Ovary (tissue), 9 donors: ENCODE results near the gene SPINK7. TPM values are rescaled to one million over a fixed set of nuclear protein-coding genes. Genes with fewer than 3 reads are reported as not detected.

Source experiments
- DNase-seq, 5 donors: peaks; one replicate each; pipeline ENCODE4 v3.0.0-alpha.2; 2019 to 2020
- H3K27ac ChIP-seq, 2 donors: fragments of 200-600 bp; one replicate each; pipeline versions ENCODE4 v1.5.1 to v1.8.0; 2019 to 2022
- H3K27me3 ChIP-seq: fragments of 200-600 bp; one replicate; pipeline ENCODE4 v1.8.0; 2022
- H3K36me3 ChIP-seq: fragments of 200-600 bp; sonication (generic); one replicate; pipeline ENCODE4 v1.5.1; 2019
- H3K4me1 ChIP-seq: one replicate; pipeline ENCODE4 v1.8.1; 2013; ENCODE audit warnings: mild to moderate bottlenecking, moderate library complexity; ENCODE audit not compliant: insufficient read depth
- H3K4me3 ChIP-seq: fragments of 200-600 bp; sonication (generic); one replicate; pipeline ENCODE4 v1.5.1; 2017
- H3K9me3 ChIP-seq, 2 donors: fragments of 200-600 bp in 1 of 2; sonication (generic) in 1 of 2; one replicate each; pipeline versions ENCODE4 v1.5.1 to v1.8.1; 2013 to 2019; ENCODE audit warnings: mild to moderate bottlenecking in 1 of 2, moderate library complexity in 1 of 2
- CTCF ChIP-seq, 3 donors: fragments of 450-650 bp in 2 of 3; fragments of 200-600 bp in 1 of 3; IDR thresholded peaks; one replicate each; pipeline versions ENCODE4 v1.5.1 to v1.8.0; 2016 to 2022; ENCODE audit warnings: antibody characterized with exemption in 3 of 3, mild to moderate bottlenecking in 1 of 3
- EP300 ChIP-seq: sonication (generic); formaldehyde crosslinking; IDR thresholded peaks from one replicate; pipeline ENCODE4 v1.6.1; 2017; ENCODE audit warnings: antibody characterized with exemption
- POLR2A ChIP-seq: fragments of 450-650 bp; IDR thresholded peaks from one replicate; pipeline ENCODE4 v1.6.1; 2017; ENCODE audit warnings: antibody characterized with exemption, mild to moderate bottlenecking, moderate library complexity
- WGBS, 3 donors: extraction: QIAGEN DNeasy Blood & Tissue Kit in 1 of 3; methylation state at CpG; one replicate each; pipeline versions ENCODE4 v1.1.5 to v1.1.7; 2013 to 2017; 5-methylcytosine and 5-hydroxymethylcytosine counted together
- intact Hi-C, 4 donors: fragments of 100-400 bp; cut with DNase I; formaldehyde crosslinking; loops; one replicate each; pipeline versions ENCODE4 v1.11.0 to v1.15.1; 2022 to 2023
- polyA plus RNA-seq, 2 donors: library from polyadenylated mRNA; stranded (reverse); fragments of 200-250 nt in 1 of 2; fragments of 350-450 nt in 1 of 2; fragmentation: Illumina TruSeq in 1 of 2; extraction: RNeasy Lipid Tissue Mini Kit (QIAGEN cat#74804) in 1 of 2; gene quantifications; one replicate each; pipeline ENCODE4 v1.2.3, GENCODE V29; 2013 to 2014
- total RNA-seq, 7 donors: library from RNA; depleted of rRNA in 2 of 7; stranded (reverse); fragments of >200 nt in 2 of 7; fragmentation: NEBNext Ultra II Directional in 3 of 7; extraction: Animal tissue kit (Norgen Biotek cat#: 25700) in 3 of 7; gene quantifications; one replicate each; pipeline versions ENCODE4 v1.1.0 to v1.2.4, GENCODE V29; 2016 to 2023
- donor health status: DM: no; HTN: no; CAD: no; lungs with moderate emphysema.
- donor health status: DM: no; HTN: no; CAD: no.
- donor health status: Bipolar disorder and iron deficiency.
- donor health status: DM: yes; HTN: yes; CAD: no.
- donor health status: DM: no; HTN: no; CAD: no.
- donor health status: DM: yes; HTN: yes; CAD: no.

The SPINK7 gene
- total and polyA plus RNA-seq, 9 donors = not detected

GRCh38 chr5:148333262-148333849 lies 21.1 kb downstream of the SPINK7 start:
- 84 to 93% (median 87%) methylated on average over 4 of the region's 4 CpGs for WGBS, 3 donors
- no peak overlapping the region for H3K27ac ChIP-seq
- no peaks in the 10 kb centered on the region for H3K4me1 ChIP-seq
- H3K27me3 ChIP-seq = no peaks in the 10 kb centered on the region
- no peak for TF ChIP-seq POLR2A
- no peak for TF ChIP-seq EP300
- TF ChIP-seq CTCF (IDR thresholded peaks at IDR 0.05) = no peak
- intact Hi-C loops = no loop called here
- no peak for DNase-seq
- H3K4me3 ChIP-seq = no peak overlapping the region
- no peaks in the 10 kb centered on the region for H3K36me3 ChIP-seq
- H3K9me3 ChIP-seq = no peaks in the 10 kb centered on the region

DNA sequence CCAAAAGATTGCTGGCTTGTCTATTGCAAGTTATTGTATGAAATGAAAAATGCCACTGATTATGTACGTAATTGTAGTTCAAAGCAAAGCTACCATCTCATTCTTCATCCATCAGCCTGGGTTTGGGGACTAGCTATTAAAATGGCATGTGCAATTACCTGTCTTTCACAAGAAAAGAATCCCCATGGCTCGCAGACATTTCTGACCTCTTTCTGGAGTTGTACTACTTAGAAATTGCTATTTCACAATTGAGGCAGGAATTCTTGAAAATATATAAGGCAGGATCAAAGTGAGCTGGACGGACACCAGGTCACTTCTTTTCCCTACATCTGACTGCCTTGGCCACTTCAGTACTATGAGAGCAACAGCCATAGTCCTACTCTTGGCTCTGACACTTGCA lies 23.0 kb downstream of the SPINK7 start, which contains the start of gene SPINK9:
SPINK9 (plus strand) TSS at position 301 of the 400 bp plus-strand sequence; CDS start at position 356, 55 bp downstream.
- Histone ChIP-seq H3K4me3 (no peak within 1 kb of the TSS), H3K9me3 (no peaks in the 10 kb centered on the region), H3K27me3 (no peaks in the 10 kb centered on the region), H3K27ac (no peak within 1 kb of the TSS), H3K4me1 (no peaks in the 10 kb centered on the region), H3K36me3 (no peaks in the 10 kb centered on the region)
- DNase-seq = no peak
- TF ChIP-seq POLR2A (no peak), CTCF (IDR thresholded peaks at IDR 0.05) (no peak), EP300 (no peak)
- intact Hi-C loops = no loop called here
- 93 to 97% (median 96%) methylated on average over 3 of the region's 3 CpGs for WGBS, 3 donors

DNA sequence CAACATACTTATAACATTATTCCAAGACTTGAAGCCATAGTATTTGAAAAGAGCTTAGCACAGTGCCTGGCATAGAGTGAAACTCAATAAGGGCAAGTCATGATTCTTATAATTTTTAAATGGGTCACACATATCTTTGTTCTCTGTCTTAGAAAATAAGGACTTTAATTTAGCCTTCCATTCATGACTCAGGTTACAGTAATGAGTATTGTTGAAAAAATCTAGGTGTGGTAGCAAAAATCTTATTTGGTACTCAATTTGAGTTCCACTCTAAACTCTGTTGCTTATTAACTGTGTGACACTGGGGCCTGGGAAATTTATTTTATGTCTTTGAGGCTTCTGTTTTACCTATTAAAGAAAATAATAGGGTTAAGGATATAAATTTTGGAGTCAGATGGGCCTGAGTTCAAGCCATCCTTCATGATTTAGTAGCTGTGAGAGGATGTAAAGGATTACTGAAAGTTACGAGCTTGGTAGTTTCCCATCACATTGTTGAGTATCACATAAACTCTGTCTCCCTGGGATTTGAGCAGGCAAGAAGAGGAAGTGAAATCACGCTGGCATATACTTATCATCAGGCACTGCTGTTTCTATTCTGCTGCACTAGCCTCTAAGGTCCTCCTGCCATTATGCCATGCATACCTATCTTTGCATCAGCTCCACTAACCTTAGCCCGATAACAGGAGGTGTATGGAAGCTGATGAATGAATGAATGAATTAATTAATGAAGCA lies 24.6 kb downstream of the SPINK7 start:
- WGBS, 3 donors = 91 to 95% (median 91%) methylated on average over 3 of the region's 3 CpGs
- intact Hi-C loops = no loop called here
- no peaks in the 10 kb centered on the region for H3K36me3 ChIP-seq
- H3K4me3 ChIP-seq = no peak overlapping the region
- H3K4me1 ChIP-seq = no peaks in the 10 kb centered on the region
- H3K27ac ChIP-seq = no peak overlapping the region
- TF ChIP-seq POLR2A (no peak), EP300 (no peak), CTCF (IDR thresholded peaks at IDR 0.05) (no peak)
- no peaks in the 10 kb centered on the region for H3K9me3 ChIP-seq
- DNase-seq = no peak
- H3K27me3 ChIP-seq = no peaks in the 10 kb centered on the region

- H3K4me1 ChIP-seq = no peaks in the 10 kb centered on the region
- intact Hi-C loops = no loop called here
- no peak for DNase-seq
- no peaks in the 10 kb centered on the region for H3K9me3 ChIP-seq
- no peaks in the 10 kb centered on the region for H3K36me3 ChIP-seq
- no peaks in the 10 kb centered on the region for H3K27me3 ChIP-seq
- no peak for TF ChIP-seq CTCF (IDR thresholded peaks at IDR 0.05)
- no peak for TF ChIP-seq EP300
- no peak for TF ChIP-seq POLR2A
- no peak overlapping the region for H3K27ac ChIP-seq
- H3K4me3 ChIP-seq = no peak overlapping the region
- 86 to 96% (median 89%) methylated on average over 2 of the region's 2 CpGs for WGBS, 3 donors
Observed at GRCh38 chr5:148342371-148343045, 30.3 kb downstream of the SPINK7 start.
